H1 (cell line): ENCODE measurements around the gene YWHAE.

Experiments
- BACH1 ChIP-seq: IDR thresholded peaks from 2 replicates; pipeline ENCODE4 v1.6.1; 2012; ENCODE audit warnings: low read length, improper control_type of control experiment
- CEBPB ChIP-seq: IDR thresholded peaks from 2 replicates; pipeline ENCODE4 v1.6.1; 2012; ENCODE audit warnings: low read depth, low read length
- EZH2 ChIP-seq: fragments of 200-600 bp; sonication (generic); IDR thresholded peaks from 2 replicates; pipeline ENCODE4 v1.7.1; 2012; ENCODE audit warnings: low read depth, mild to moderate bottlenecking, moderate library complexity, low read length, inconsistent platforms; ENCODE audit not compliant: severe bottlenecking
- GABPA ChIP-seq: IDR thresholded peaks from 2 replicates; pipeline ENCODE4 v1.6.1; 2011; ENCODE audit warnings: mild to moderate bottlenecking, low read length, moderate library complexity, borderline replicate concordance; ENCODE audit not compliant: insufficient read depth
- MAFK ChIP-seq: IDR thresholded peaks from 2 replicates; pipeline ENCODE4 v1.6.1; 2012; ENCODE audit warnings: low read depth, mild to moderate bottlenecking, improper control_type of control experiment, low read length
- TAF1 ChIP-seq: IDR thresholded peaks from 2 replicates; pipeline ENCODE4 v1.6.1; 2011; ENCODE audit warnings: mild to moderate bottlenecking, low read depth, low read length
- TF ChIP-seq, protein P1 (sequence below), 3 experiments: IDR thresholded peaks; 1 replicate in 2 of 3; 2 replicates in 1 of 3; pipeline versions ENCODE4 v1.5.1 to v1.6.1; 2011; ENCODE audit warnings: low read length in 3 of 3, mild to moderate bottlenecking in 3 of 3, inconsistent platforms in 2 of 3, low read depth in 1 of 3, moderate library complexity in 1 of 3; ENCODE audit not compliant: insufficient read depth in 1 of 3; ENCODE audit errors: control extremely low read depth in 1 of 3
- TF ChIP-seq, protein P2 (sequence below): IDR thresholded peaks from 2 replicates; pipeline ENCODE4 v1.6.1; 2011; ENCODE audit warnings: low read length, improper control_type of control experiment

DNA sequence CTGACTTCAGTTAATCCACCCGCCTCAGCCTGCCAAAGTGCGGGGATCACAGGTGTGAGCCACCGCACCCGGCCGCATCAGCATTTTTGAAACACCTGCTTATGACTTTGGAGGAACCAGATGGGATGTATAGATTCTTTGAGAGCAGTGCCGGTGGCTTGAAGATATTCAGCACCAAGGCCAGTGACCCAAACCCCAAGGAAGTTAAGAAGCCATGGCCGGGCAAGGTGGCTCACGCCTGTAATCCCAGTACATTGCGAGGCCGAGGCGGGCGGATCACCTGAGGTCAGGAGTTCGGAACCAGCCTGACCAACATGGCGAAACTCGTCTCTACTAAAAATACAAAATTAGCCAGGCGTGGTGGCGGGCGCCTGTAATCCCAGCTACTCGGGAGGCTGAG lies 76.7 kb downstream of the YWHAE start:
- TF ChIP-seq GABPA (no peak), MAFK (no peak), BACH1 (no peak), EZH2 (no peak), CEBPB (no peak), TAF1 (no peak)
- TF ChIP-seq, protein P1, sequence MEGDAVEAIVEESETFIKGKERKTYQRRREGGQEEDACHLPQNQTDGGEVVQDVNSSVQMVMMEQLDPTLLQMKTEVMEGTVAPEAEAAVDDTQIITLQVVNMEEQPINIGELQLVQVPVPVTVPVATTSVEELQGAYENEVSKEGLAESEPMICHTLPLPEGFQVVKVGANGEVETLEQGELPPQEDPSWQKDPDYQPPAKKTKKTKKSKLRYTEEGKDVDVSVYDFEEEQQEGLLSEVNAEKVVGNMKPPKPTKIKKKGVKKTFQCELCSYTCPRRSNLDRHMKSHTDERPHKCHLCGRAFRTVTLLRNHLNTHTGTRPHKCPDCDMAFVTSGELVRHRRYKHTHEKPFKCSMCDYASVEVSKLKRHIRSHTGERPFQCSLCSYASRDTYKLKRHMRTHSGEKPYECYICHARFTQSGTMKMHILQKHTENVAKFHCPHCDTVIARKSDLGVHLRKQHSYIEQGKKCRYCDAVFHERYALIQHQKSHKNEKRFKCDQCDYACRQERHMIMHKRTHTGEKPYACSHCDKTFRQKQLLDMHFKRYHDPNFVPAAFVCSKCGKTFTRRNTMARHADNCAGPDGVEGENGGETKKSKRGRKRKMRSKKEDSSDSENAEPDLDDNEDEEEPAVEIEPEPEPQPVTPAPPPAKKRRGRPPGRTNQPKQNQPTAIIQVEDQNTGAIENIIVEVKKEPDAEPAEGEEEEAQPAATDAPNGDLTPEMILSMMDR (IDR thresholded peaks at IDR 0.05; ENCODE audit: control extremely low read depth in 1 of 3, insufficient read depth in 1 of 3, low read depth in 1 of 3, low read length in 3 of 3), result no peak
- TF ChIP-seq, protein P2, sequence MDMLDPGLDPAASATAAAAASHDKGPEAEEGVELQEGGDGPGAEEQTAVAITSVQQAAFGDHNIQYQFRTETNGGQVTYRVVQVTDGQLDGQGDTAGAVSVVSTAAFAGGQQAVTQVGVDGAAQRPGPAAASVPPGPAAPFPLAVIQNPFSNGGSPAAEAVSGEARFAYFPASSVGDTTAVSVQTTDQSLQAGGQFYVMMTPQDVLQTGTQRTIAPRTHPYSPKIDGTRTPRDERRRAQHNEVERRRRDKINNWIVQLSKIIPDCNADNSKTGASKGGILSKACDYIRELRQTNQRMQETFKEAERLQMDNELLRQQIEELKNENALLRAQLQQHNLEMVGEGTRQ, result no peak
